IPS-15b (cell line): Measurements from ENCODE around the gene CD1D.
"Not testable (repeated sequence)": the region's sequence is repeated elsewhere in the genome, so short reads cannot be mapped to it uniquely, and the experiment has no call there.

Source experiments
- H3K27me3 ChIP-seq: one replicate; pipeline ENCODE4 v1.6.1; 2013; ENCODE audit warnings: low read length; ENCODE audit not compliant: control insufficient read depth, insufficient read depth
- H3K36me3 ChIP-seq: one replicate; pipeline ENCODE4 v1.6.1; 2013; ENCODE audit warnings: low read length; ENCODE audit not compliant: control insufficient read depth, insufficient read depth
- H3K4me1 ChIP-seq: one replicate; pipeline ENCODE4 v1.6.1; 2013; ENCODE audit warnings: mild to moderate bottlenecking, low read length; ENCODE audit not compliant: control insufficient read depth, insufficient read depth
- H3K4me3 ChIP-seq: one replicate; pipeline ENCODE4 v1.5.1; 2013; ENCODE audit warnings: low read depth, low read length
- H3K9ac ChIP-seq: one replicate; pipeline ENCODE4 v1.6.1; 2013; ENCODE audit warnings: low read depth, mild to moderate bottlenecking, low read length
- H3K9me3 ChIP-seq: one replicate; pipeline ENCODE4 v1.6.1; 2013; ENCODE audit warnings: mild to moderate bottlenecking, low read length; ENCODE audit not compliant: control insufficient read depth, insufficient read depth

The CD1D gene

DNA sequence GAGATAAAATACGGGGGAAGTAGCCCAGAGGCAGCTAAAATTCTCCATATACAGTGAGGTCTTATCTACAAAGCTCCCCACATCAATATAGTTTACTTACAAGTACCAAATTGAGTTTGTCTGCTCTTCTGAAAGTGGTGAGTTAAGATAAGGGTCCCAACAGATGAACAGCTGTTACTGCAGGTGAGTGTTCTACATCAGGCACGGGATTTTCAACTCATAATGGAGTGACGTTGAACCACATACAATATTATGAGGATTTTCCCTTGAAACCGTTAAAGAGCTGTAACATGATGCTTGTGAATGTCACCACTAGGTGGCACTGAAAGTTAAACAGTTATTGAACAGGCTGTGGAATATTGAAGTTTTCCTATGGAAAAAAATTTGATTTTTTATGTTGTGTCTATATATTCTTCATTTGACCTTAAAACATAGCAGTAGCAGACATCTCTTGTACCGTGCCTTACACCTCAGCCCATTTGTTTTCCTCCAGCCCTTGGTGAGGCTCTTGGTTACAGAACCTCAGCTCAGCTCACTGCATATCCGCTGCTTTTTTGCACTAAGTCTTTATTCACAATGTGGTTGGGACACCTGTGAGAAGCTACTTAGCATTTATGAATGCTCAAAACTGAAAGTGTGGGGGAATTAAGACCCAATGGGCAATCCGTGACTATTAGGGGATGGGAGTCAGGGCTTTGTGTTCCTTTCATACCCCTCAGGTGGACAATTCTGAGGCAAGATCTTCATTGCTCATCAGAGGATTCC lies 23.2 kb downstream of the CD1D start:
- Histone ChIP-seq H3K36me3 (no peaks in the 10 kb centered on the region), H3K27me3 (no peaks in the 10 kb centered on the region), H3K4me3 (no peak overlapping the region), H3K9ac (no peak overlapping the region), H3K4me1 (peaks cover 5% of the 10 kb centered on the region), H3K9me3 (no peaks in the 10 kb centered on the region)

DNA sequence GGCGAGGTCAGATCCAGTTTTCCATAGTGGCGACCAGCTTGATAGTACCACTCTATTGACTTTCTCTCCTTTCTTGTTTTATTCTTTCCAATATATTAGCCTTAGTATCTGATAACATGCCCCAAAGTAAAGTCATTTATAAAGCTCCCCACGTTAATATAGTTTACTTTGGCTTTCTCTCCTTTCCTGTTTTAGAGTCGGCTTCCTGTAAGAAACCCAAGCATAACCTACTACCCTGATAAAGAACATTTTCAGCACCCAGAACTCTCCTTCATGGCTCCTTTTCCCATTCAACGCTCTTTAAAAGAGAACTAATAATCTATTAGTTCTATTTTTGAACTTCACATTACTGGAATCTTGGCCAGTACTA lies 23.7 kb downstream of the CD1D start:
- Histone ChIP-seq H3K4me3 (no peak overlapping the region), H3K9me3 (no peaks in the 10 kb centered on the region), H3K4me1 (peaks cover 5% of the 10 kb centered on the region), H3K27me3 (no peaks in the 10 kb centered on the region), H3K9ac (no peak overlapping the region), H3K36me3 (no peaks in the 10 kb centered on the region)

DNA sequence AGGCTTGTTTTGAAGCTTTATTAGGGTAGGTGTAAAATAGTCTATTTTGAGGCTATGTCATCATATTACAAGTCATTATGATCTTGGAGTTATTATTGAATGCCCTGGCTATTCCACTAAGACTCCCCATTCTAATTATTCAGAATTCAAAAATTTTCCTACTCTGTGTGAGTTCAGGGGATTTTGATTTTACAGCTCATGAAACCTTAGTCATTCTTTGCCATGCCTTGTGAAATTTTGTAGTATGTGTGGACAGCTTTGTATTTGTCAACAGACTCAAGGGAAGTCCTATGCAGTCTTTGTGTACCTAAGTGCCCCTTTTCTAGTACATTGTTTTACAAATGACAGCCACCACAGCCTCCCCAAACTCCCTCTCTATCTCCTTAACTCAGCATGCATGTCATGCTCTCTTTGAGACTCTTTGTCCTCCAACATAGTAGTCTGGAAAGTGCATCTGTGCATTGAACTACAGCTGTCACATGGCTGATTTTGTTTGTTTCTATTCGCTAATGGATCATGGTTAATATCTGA lies 28.0 kb downstream of the CD1D start:
- H3K9me3 ChIP-seq, result no peaks in the 10 kb centered on the region
- H3K27me3 ChIP-seq, result no peaks in the 10 kb centered on the region
- no peak overlapping the region for H3K9ac ChIP-seq
- H3K36me3 ChIP-seq, result no peaks in the 10 kb centered on the region
- H3K4me3 ChIP-seq, result no peak overlapping the region
- H3K4me1 ChIP-seq, result peaks cover 5% of the 10 kb centered on the region

DNA sequence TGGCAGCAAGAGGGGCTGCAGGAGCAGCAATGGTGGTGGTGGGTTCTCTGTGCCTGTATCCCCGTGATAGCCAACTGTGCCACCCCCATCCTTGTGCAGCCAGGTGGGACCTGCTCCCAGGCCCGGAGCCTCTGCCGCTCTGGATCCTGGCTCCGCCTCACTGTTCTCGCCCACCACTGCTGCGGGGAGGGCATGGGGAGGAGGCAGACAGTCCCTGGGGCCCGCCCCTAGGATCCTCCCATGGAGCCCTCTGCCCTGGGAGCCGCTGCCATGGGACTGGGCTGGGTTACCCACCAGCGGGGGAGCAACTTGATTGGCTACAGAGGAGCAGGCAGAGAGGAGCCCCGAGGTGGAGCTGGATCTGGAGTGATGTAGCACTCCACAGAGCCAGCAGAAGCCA lies 31.6 kb downstream of the CD1D start:
- Histone ChIP-seq H3K4me3 (no peak overlapping the region), H3K9ac (no peak overlapping the region), H3K36me3 (no peaks in the 10 kb centered on the region), H3K4me1 (peaks cover 5% of the 10 kb centered on the region), H3K9me3 (no peaks in the 10 kb centered on the region), H3K27me3 (no peaks in the 10 kb centered on the region)

DNA sequence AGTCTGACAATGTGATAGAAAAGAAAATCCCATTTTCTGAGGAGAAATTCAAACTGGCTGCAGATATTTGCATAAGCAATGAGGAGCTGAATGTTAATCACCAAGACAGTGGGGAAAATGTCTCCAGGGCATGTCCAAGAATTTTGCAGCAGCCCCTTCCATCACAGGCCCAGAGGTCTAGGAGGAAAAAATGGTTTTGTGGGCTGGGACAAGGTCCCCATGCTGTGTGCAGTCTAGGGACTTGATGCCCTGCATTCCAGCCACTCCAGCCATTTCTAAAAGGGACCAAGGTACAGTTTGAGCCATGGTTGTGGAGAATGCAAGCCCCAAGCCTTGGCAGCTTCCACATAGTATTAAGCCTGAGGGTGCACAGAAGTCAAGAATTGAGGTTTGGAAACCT lies 42.8 kb downstream of the CD1D start:
- H3K4me3 ChIP-seq, H3K9me3 ChIP-seq, H3K4me1 ChIP-seq, H3K9ac ChIP-seq, H3K27me3 ChIP-seq, H3K36me3 ChIP-seq: not testable (repeated sequence)

DNA sequence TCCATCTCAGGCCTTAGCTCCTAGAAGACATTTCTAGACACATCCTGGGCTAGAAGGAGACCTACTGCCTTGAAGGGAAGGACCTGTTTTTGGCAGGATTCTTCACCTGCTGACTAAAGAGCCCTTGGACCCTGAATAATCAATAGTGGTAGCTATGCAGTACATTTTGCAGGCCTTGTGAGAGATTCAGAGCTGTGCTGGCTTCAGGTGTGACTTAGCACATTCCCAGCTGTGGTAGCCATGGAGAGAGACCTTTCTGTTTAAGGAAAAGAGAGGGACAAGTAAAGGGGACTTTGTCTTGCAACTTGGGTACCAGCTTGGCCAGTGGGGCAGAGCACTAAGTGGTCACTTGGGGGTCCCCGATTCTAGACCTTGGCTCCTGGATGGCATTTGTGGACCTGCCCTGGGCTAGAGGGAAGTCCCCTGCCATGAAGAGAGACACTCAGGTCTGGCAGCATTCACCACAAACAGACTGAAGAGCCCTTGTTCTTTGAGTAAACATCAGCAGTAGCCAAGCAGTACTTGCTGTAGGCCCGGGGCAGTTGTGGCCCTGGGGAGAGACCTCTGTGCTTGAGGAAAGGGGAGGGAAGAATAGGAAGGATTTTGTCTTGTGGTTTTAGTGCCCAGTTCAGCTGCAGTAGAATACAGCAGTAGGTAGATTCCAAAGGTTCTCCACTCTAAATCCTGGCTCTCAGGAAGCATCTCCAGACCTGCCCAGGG lies 47.4 kb downstream of the CD1D start:
- Histone ChIP-seq H3K4me1 (no peaks in the 10 kb centered on the region), H3K9ac (no peak overlapping the region), H3K36me3 (no peaks in the 10 kb centered on the region), H3K9me3 (peaks cover 3% of the 10 kb centered on the region), H3K4me3 (no peak overlapping the region), H3K27me3 (no peaks in the 10 kb centered on the region)
